ENCODE data around the gene DNER.

Gene DNER

GRCh38 chr2:229572507-229573271, 141.7 kb downstream of the DNER start:
- Histone ChIP-seq H3K4me3 (ENCODE audit: low read length) (no peak overlapping the region), H3K9me3 (ENCODE audit: control insufficient read depth, insufficient read depth, low read length) (no peaks in the 10 kb centered on the region), H3K27ac (ENCODE audit: low read length) (no peak overlapping the region), H3K27me3 (ENCODE audit: control insufficient read depth, insufficient read depth, low read length) (no peaks in the 10 kb centered on the region), H3K36me3 (ENCODE audit: control insufficient read depth, insufficient read depth, low read length) (no peaks in the 10 kb centered on the region), H3K4me1 (ENCODE audit: control insufficient read depth, insufficient read depth, low read length) (no peaks in the 10 kb centered on the region)
- no peak for DNase-seq (ENCODE audit: low read depth, low spot score)
- WGBS (ENCODE audit: insufficient coverage, insufficient read length): no CpG with 5 or more reads among the region's 5 CpGs

GRCh38 chr2:229571243-229571642, 143.1 kb downstream of the DNER start:
- no peaks in the 10 kb centered on the region for H3K27me3 ChIP-seq (ENCODE audit: control insufficient read depth, insufficient read depth, low read length)
- DNase-seq (ENCODE audit: low read depth, low spot score): no peak
- no CpG with 5 or more reads among the region's 7 CpGs for WGBS (ENCODE audit: insufficient coverage, insufficient read length)
- no peaks in the 10 kb centered on the region for H3K9me3 ChIP-seq (ENCODE audit: control insufficient read depth, insufficient read depth, low read length)
- no peaks in the 10 kb centered on the region for H3K36me3 ChIP-seq (ENCODE audit: control insufficient read depth, insufficient read depth, low read length)
- H3K4me3 ChIP-seq (ENCODE audit: low read length): no peak overlapping the region
- H3K27ac ChIP-seq (ENCODE audit: low read length): no peak overlapping the region
- no peaks in the 10 kb centered on the region for H3K4me1 ChIP-seq (ENCODE audit: control insufficient read depth, insufficient read depth, low read length)

GRCh38 chr2:229566370-229566769, 148.0 kb downstream of the DNER start:
- H3K4me1 ChIP-seq (ENCODE audit: control insufficient read depth, insufficient read depth, low read length): no peaks in the 10 kb centered on the region
- no peak overlapping the region for H3K4me3 ChIP-seq (ENCODE audit: low read length)
- H3K27me3 ChIP-seq (ENCODE audit: control insufficient read depth, insufficient read depth, low read length): no peaks in the 10 kb centered on the region
- no peak overlapping the region for H3K27ac ChIP-seq (ENCODE audit: low read length)
- no peak for DNase-seq (ENCODE audit: low read depth, low spot score)
- no peaks in the 10 kb centered on the region for H3K9me3 ChIP-seq (ENCODE audit: control insufficient read depth, insufficient read depth, low read length)
- no peaks in the 10 kb centered on the region for H3K36me3 ChIP-seq (ENCODE audit: control insufficient read depth, insufficient read depth, low read length)
- no CpG with 5 or more reads among the region's 2 CpGs for WGBS (ENCODE audit: insufficient coverage, insufficient read length)

GRCh38 chr2:229564300-229564907, 150.0 kb downstream of the DNER start:
- no peak overlapping the region for H3K27ac ChIP-seq (ENCODE audit: low read length)
- H3K27me3 ChIP-seq (ENCODE audit: control insufficient read depth, insufficient read depth, low read length): no peaks in the 10 kb centered on the region
- WGBS (ENCODE audit: insufficient coverage, insufficient read length): 100% methylated on average over 2 of the region's 2 CpGs
- H3K4me3 ChIP-seq (ENCODE audit: low read length): no peak overlapping the region
- no peaks in the 10 kb centered on the region for H3K36me3 ChIP-seq (ENCODE audit: control insufficient read depth, insufficient read depth, low read length)
- H3K9me3 ChIP-seq (ENCODE audit: control insufficient read depth, insufficient read depth, low read length): no peaks in the 10 kb centered on the region
- DNase-seq (ENCODE audit: low read depth, low spot score): no peak
- no peaks in the 10 kb centered on the region for H3K4me1 ChIP-seq (ENCODE audit: control insufficient read depth, insufficient read depth, low read length)

- no peak overlapping the region for H3K4me3 ChIP-seq (ENCODE audit: low read length)
- H3K36me3 ChIP-seq (ENCODE audit: control insufficient read depth, insufficient read depth, low read length): no peaks in the 10 kb centered on the region
- no peaks in the 10 kb centered on the region for H3K9me3 ChIP-seq (ENCODE audit: control insufficient read depth, insufficient read depth, low read length)
- DNase-seq (ENCODE audit: low read depth, low spot score): no peak
- H3K27me3 ChIP-seq (ENCODE audit: control insufficient read depth, insufficient read depth, low read length): no peaks in the 10 kb centered on the region
- no peaks in the 10 kb centered on the region for H3K4me1 ChIP-seq (ENCODE audit: control insufficient read depth, insufficient read depth, low read length)
- 100% methylated on average over 5 of the region's 5 CpGs for WGBS (ENCODE audit: insufficient coverage, insufficient read length)
- no peak overlapping the region for H3K27ac ChIP-seq (ENCODE audit: low read length)
These were observed 151.0 kb downstream of the DNER start for GRCh38 chr2:229563388-229563787.

GRCh38 chr2:229562472-229563127, 151.8 kb downstream of the DNER start:
- H3K4me1 ChIP-seq (ENCODE audit: control insufficient read depth, insufficient read depth, low read length): no peaks in the 10 kb centered on the region
- DNase-seq (ENCODE audit: low read depth, low spot score): no peak
- no CpG with 5 or more reads among the region's 1 CpG for WGBS (ENCODE audit: insufficient coverage, insufficient read length)

GRCh38 chr2:229559986-229560385, 154.4 kb downstream of the DNER start:
- no CpG with 5 or more reads among the region's 1 CpG for WGBS (ENCODE audit: insufficient coverage, insufficient read length)
- Histone ChIP-seq H3K4me1 (ENCODE audit: control insufficient read depth, insufficient read depth, low read length) (no peaks in the 10 kb centered on the region; the same call in 1 of the 2 replicates), H3K9me3 (ENCODE audit: control insufficient read depth, insufficient read depth, low read length) (no peaks in the 10 kb centered on the region), H3K36me3 (ENCODE audit: control insufficient read depth, insufficient read depth, low read length) (no peaks in the 10 kb centered on the region), H3K27ac (ENCODE audit: low read length) (no peak overlapping the region), H3K27me3 (ENCODE audit: control insufficient read depth, insufficient read depth, low read length) (no peaks in the 10 kb centered on the region), H3K4me3 (ENCODE audit: low read length) (no peak overlapping the region)
- DNase-seq (ENCODE audit: low read depth, low spot score): no peak

More at GRCh38 chr2:229562472-229563127, 151.8 kb downstream of the DNER start:
- Histone ChIP-seq H3K27ac (ENCODE audit: low read length) (no peak overlapping the region), H3K27me3 (ENCODE audit: control insufficient read depth, insufficient read depth, low read length) (no peaks in the 10 kb centered on the region), H3K4me3 (ENCODE audit: low read length) (no peak overlapping the region), H3K9me3 (ENCODE audit: control insufficient read depth, insufficient read depth, low read length) (no peaks in the 10 kb centered on the region), H3K36me3 (ENCODE audit: control insufficient read depth, insufficient read depth, low read length) (no peaks in the 10 kb centered on the region)

GRCh38 chr2:229553091-229553490, 161.3 kb downstream of the DNER start:
- no peaks in the 10 kb centered on the region; the same call in 1 of the 2 replicates for H3K4me1 ChIP-seq (ENCODE audit: control insufficient read depth, insufficient read depth, low read length)
- DNase-seq (ENCODE audit: low read depth, low spot score): no peak
- no peak overlapping the region for H3K4me3 ChIP-seq (ENCODE audit: low read length)
- H3K9me3 ChIP-seq (ENCODE audit: control insufficient read depth, insufficient read depth, low read length): no peaks in the 10 kb centered on the region
- no peaks in the 10 kb centered on the region for H3K27me3 ChIP-seq (ENCODE audit: control insufficient read depth, insufficient read depth, low read length)
- no CpG with 5 or more reads among the region's 1 CpG for WGBS (ENCODE audit: insufficient coverage, insufficient read length)
- H3K36me3 ChIP-seq (ENCODE audit: control insufficient read depth, insufficient read depth, low read length): no peaks in the 10 kb centered on the region
- H3K27ac ChIP-seq (ENCODE audit: low read length): no peak overlapping the region

- Histone ChIP-seq H3K9me3 (ENCODE audit: control insufficient read depth, insufficient read depth, low read length) (no peaks in the 10 kb centered on the region), H3K27me3 (ENCODE audit: control insufficient read depth, insufficient read depth, low read length) (no peaks in the 10 kb centered on the region), H3K27ac (ENCODE audit: low read length) (no peak overlapping the region), H3K36me3 (ENCODE audit: control insufficient read depth, insufficient read depth, low read length) (no peaks in the 10 kb centered on the region), H3K4me3 (ENCODE audit: low read length) (no peak overlapping the region), H3K4me1 (ENCODE audit: control insufficient read depth, insufficient read depth, low read length) (no peaks in the 10 kb centered on the region)
- no CpG with 5 or more reads among the region's 13 CpGs for WGBS (ENCODE audit: insufficient coverage, insufficient read length)
- DNase-seq (ENCODE audit: low read depth, low spot score): no peak
These were observed 171.0 kb downstream of the DNER start for GRCh38 chr2:229543176-229543873.

- H3K4me3 ChIP-seq (ENCODE audit: low read length): no peak overlapping the region
- H3K9me3 ChIP-seq (ENCODE audit: control insufficient read depth, insufficient read depth, low read length): no peaks in the 10 kb centered on the region
- H3K4me1 ChIP-seq (ENCODE audit: control insufficient read depth, insufficient read depth, low read length): no peaks in the 10 kb centered on the region
- no peaks in the 10 kb centered on the region for H3K36me3 ChIP-seq (ENCODE audit: control insufficient read depth, insufficient read depth, low read length)
- DNase-seq (ENCODE audit: low read depth, low spot score): no peak
- H3K27me3 ChIP-seq (ENCODE audit: control insufficient read depth, insufficient read depth, low read length): no peaks in the 10 kb centered on the region
- no peak overlapping the region for H3K27ac ChIP-seq (ENCODE audit: low read length)
- WGBS (ENCODE audit: insufficient coverage, insufficient read length): no CpG with 5 or more reads among the region's 8 CpGs
These were observed 174.7 kb downstream of the DNER start for GRCh38 chr2:229539628-229540027.
